Fibroblast of villous mesenchyme (primary cell): ENCODE measurements around the gene DCDC2C. TPM values are rescaled to one million over a fixed set of nuclear protein-coding genes. Genes with fewer than 3 reads are reported as not detected.

Experiments used
- DNase-seq: peaks from one replicate; pipeline ENCODE4 v3.0.0-alpha.2; 2010; ENCODE audit warnings: low read depth
- H3K4me3 ChIP-seq: 2 replicates; pipeline ENCODE4 v1.5.1; 2011; ENCODE audit warnings: low read depth, mild to moderate bottlenecking, low read length
- CTCF ChIP-seq: IDR thresholded peaks from 2 replicates; pipeline ENCODE4 v1.5.1; 2012; ENCODE audit warnings: low read depth, mild to moderate bottlenecking, low read length; ENCODE audit not compliant: insufficient read depth
- total RNA-seq: library from RNA; depleted of rRNA; stranded (reverse); fragments of >200 nt; gene quantifications from 2 replicates; pipeline ENCODE4 v1.2.3, GENCODE V29; 2012

Gene DCDC2C
- total RNA-seq, 1 donor, result not detected

- no peak for DNase-seq
- no peak overlapping the region for H3K4me3 ChIP-seq
- no peak for TF ChIP-seq CTCF
These were observed 45.8 kb downstream of the DCDC2C start for GRCh38 chr2:3749201-3749600.

- H3K4me3 ChIP-seq, result no peak overlapping the region
- TF ChIP-seq CTCF, result no peak
- no peak for DNase-seq
These were observed 47.9 kb downstream of the DCDC2C start for GRCh38 chr2:3751251-3751650.

- DNase-seq, result no peak
- no peak for TF ChIP-seq CTCF
- H3K4me3 ChIP-seq, result no peak overlapping the region
These were observed 48.4 kb downstream of the DCDC2C start for GRCh38 chr2:3751806-3752205.

- DNase-seq, result no peak
- TF ChIP-seq CTCF, result no peak
- no peak overlapping the region for H3K4me3 ChIP-seq
These were observed 49.0 kb downstream of the DCDC2C start for GRCh38 chr2:3752376-3752775.

- DNase-seq, result no peak
- no peak for TF ChIP-seq CTCF
- no peak overlapping the region for H3K4me3 ChIP-seq
These were observed 50.2 kb downstream of the DCDC2C start for GRCh38 chr2:3753561-3753960.

- no peak overlapping the region for H3K4me3 ChIP-seq
- no peak for DNase-seq
- no peak for TF ChIP-seq CTCF
These were observed 50.9 kb downstream of the DCDC2C start for GRCh38 chr2:3754280-3754679.

GRCh38 chr2:3754795-3755194 is 51.4 kb downstream of the DCDC2C start:
- no peak for TF ChIP-seq CTCF
- DNase-seq, result no peak
- H3K4me3 ChIP-seq, result no peak overlapping the region
